GM19193 (cell line): Measurements from ENCODE around the gene C16orf87.

ENCODE experiments used
- POLR2A ChIP-seq: IDR thresholded peaks from 4 replicates; pipeline ENCODE4 v1.6.1; 2011; ENCODE audit not compliant: insufficient read depth, insufficient read length; ENCODE audit errors: extremely low read depth

Gene C16orf87

GRCh38 chr16:46850619-46851555 is 19.9 kb upstream of the C16orf87 start:
- no peak for TF ChIP-seq POLR2A

GRCh38 chr16:46848768-46849764 is 18.1 kb upstream of the C16orf87 start:
- TF ChIP-seq POLR2A: no peak

GRCh38 chr16:46845952-46846351 is 15.0 kb upstream of the C16orf87 start:
- no peak for TF ChIP-seq POLR2A

- TF ChIP-seq POLR2A: no peak
Observed at GRCh38 chr16:46844771-46845170, 13.8 kb upstream of the C16orf87 start.

- no peak for TF ChIP-seq POLR2A
Observed at GRCh38 chr16:46843898-46844642, 13.1 kb upstream of the C16orf87 start.

- TF ChIP-seq POLR2A: no peak
Observed at GRCh38 chr16:46842192-46842895, 11.4 kb upstream of the C16orf87 start.

GRCh38 chr16:46839986-46840443 is 9.0 kb upstream of the C16orf87 start:
- TF ChIP-seq POLR2A: no peak

- no peak for TF ChIP-seq POLR2A
Observed at GRCh38 chr16:46836534-46837530, 5.9 kb upstream of the C16orf87 start.

- TF ChIP-seq POLR2A: no peak
Observed at GRCh38 chr16:46833460-46833800, 2.5 kb upstream of the C16orf87 start.

GRCh38 chr16:46832757-46833459 is 1.9 kb upstream of the C16orf87 start:
- no peak for TF ChIP-seq POLR2A

- no peak for TF ChIP-seq POLR2A
Observed at GRCh38 chr16:46830417-46830901, 521 bp downstream of the C16orf87 start.

- no peak for TF ChIP-seq POLR2A
Observed at GRCh38 chr16:46828943-46829342, 2.0 kb downstream of the C16orf87 start.
